Liver (tissue), 3 donors: ENCODE results near the gene TMEM187.

Source experiments
- CTCF ChIP-seq: fragments of 150-350 bp; IDR thresholded peaks from 2 replicates; pipeline ENCODE4 v1.5.1; 2017; ENCODE audit warnings: improper control_type of control experiment, low read depth, low read length; ENCODE audit not compliant: missing input control
- EGR1 ChIP-seq, 2 donors: IDR thresholded peaks; 2 replicates each; pipeline ENCODE4 v1.6.1; 2016 to 2018; ENCODE audit warnings: antibody characterized with exemption in 2 of 2, low read depth in 2 of 2
- GABPA ChIP-seq, 2 donors: IDR thresholded peaks in 1 of 2; conservative IDR thresholded peaks in 1 of 2; 2 replicates each; pipeline ENCODE4 v1.6.1; 2016; ENCODE audit warnings: antibody characterized with exemption in 2 of 2, mild to moderate bottlenecking in 1 of 2, moderate library complexity in 1 of 2
- HNF4A ChIP-seq, 2 donors: conservative IDR thresholded peaks; 2 replicates each; pipeline ENCODE4 v1.6.1; 2016; ENCODE audit warnings: antibody characterized with exemption in 2 of 2, mild to moderate bottlenecking in 2 of 2
- HNF4G ChIP-seq: IDR thresholded peaks from 2 replicates; pipeline ENCODE4 v1.6.1; 2016; ENCODE audit warnings: antibody characterized with exemption
- JUND ChIP-seq, 2 donors: IDR thresholded peaks; 2 replicates each; pipeline ENCODE4 v1.6.1; 2016; ENCODE audit warnings: antibody characterized with exemption in 2 of 2
- RAD21 ChIP-seq, 2 donors: IDR thresholded peaks; 2 replicates each; pipeline ENCODE4 v1.6.1; 2016; ENCODE audit warnings: antibody characterized with exemption in 2 of 2, mild to moderate bottlenecking in 2 of 2
- SP1 ChIP-seq: IDR thresholded peaks from 2 replicates; pipeline ENCODE4 v1.6.1; 2018; ENCODE audit warnings: antibody characterized with exemption, mild to moderate bottlenecking
- ZBTB33 ChIP-seq: IDR thresholded peaks from 2 replicates; pipeline ENCODE4 v1.6.1; 2016; ENCODE audit warnings: antibody characterized with exemption
- donor health status: healthy.
- donor health status: healthy.

GRCh38 chrX:154011376-154012335 is 39.1 kb downstream of the TMEM187 start:
- TF ChIP-seq ZBTB33 = no peak
- no peak for TF ChIP-seq HNF4G
- no peak for TF ChIP-seq CTCF
- TF ChIP-seq GABPA (IDR thresholded peaks at IDR 0.05 in 1 of 2, conservative IDR thresholded peaks at IDR 0.05 in 1 of 2) = no peak
- no peak for TF ChIP-seq JUND (IDR thresholded peaks at IDR 0.05)
- TF ChIP-seq RAD21 (IDR thresholded peaks at IDR 0.05) = no peak
- no peak for TF ChIP-seq HNF4A (conservative IDR thresholded peaks at IDR 0.05)
- no peak for TF ChIP-seq EGR1 (IDR thresholded peaks at IDR 0.05; ENCODE audit: low read depth in 2 of 2)
- no peak for TF ChIP-seq SP1
